ENCODE results near the gene ADGRG6. TPM values are rescaled to one million over a fixed set of nuclear protein-coding genes. Genes with fewer than 3 reads are reported as not detected.

ADGRG6 gene
- total and polyA plus RNA-seq, 2 experiments from 2014 or later = 2.4 to 8.7 TPM

GRCh38 chr6:142369266-142369665, 67.5 kb downstream of the ADGRG6 start:
- no peak overlapping the region for H3K4me3 ChIP-seq
- no peak overlapping the region for H3K27ac ChIP-seq
- H3K36me3 ChIP-seq = no peaks in the 10 kb centered on the region
- no peak for DNase-seq (ENCODE audit: low read depth in 1 of 2, low spot score in 1 of 2)
- no peak for TF ChIP-seq CTCF (IDR thresholded peaks at IDR 0.05; ENCODE audit: low read depth, low read length)
- peaks cover 3% of the 10 kb centered on the region for H3K4me1 ChIP-seq (ENCODE audit: low read depth)
- H3K9me3 ChIP-seq (ENCODE audit: low read depth) = no peaks in the 10 kb centered on the region
- no peaks in the 10 kb centered on the region for H3K27me3 ChIP-seq

GRCh38 chr6:142372348-142372747, 70.5 kb downstream of the ADGRG6 start:
- Histone ChIP-seq H3K4me1 (ENCODE audit: low read depth) (peaks cover 28% of the 10 kb centered on the region), H3K27ac (no peak overlapping the region), H3K27me3 (no peaks in the 10 kb centered on the region), H3K4me3 (no peak overlapping the region), H3K36me3 (no peaks in the 10 kb centered on the region), H3K9me3 (ENCODE audit: low read depth) (no peaks in the 10 kb centered on the region)
- no peak for TF ChIP-seq CTCF (IDR thresholded peaks at IDR 0.05; ENCODE audit: low read depth, low read length)
- DNase-seq (ENCODE audit: low read depth in 1 of 2, low spot score in 1 of 2) = peak in 1 of 2 donors; percentile 22

- H3K27ac ChIP-seq = peak overlapping the region; percentile 96
- H3K4me3 ChIP-seq = no peak overlapping the region
- peaks cover 37% of the 10 kb centered on the region for H3K4me1 ChIP-seq (ENCODE audit: low read depth)
- no peaks in the 10 kb centered on the region for H3K9me3 ChIP-seq (ENCODE audit: low read depth)
- H3K27me3 ChIP-seq = no peaks in the 10 kb centered on the region
- DNase-seq (ENCODE audit: low read depth in 1 of 2, low spot score in 1 of 2) = no peak
- no peak for TF ChIP-seq CTCF (IDR thresholded peaks at IDR 0.05; ENCODE audit: low read depth, low read length)
- H3K36me3 ChIP-seq = no peaks in the 10 kb centered on the region
Observed at GRCh38 chr6:142373268-142374090, 71.7 kb downstream of the ADGRG6 start.

- H3K4me3 ChIP-seq = no peak overlapping the region
- H3K27me3 ChIP-seq = no peaks in the 10 kb centered on the region
- no peak for DNase-seq (ENCODE audit: low read depth in 1 of 2, low spot score in 1 of 2)
- H3K9me3 ChIP-seq (ENCODE audit: low read depth) = no peaks in the 10 kb centered on the region
- H3K4me1 ChIP-seq (ENCODE audit: low read depth) = peaks cover 45% of the 10 kb centered on the region
- H3K27ac ChIP-seq = peak overlapping the region; percentile 96
- TF ChIP-seq CTCF (IDR thresholded peaks at IDR 0.05; ENCODE audit: low read depth, low read length) = no peak
- no peaks in the 10 kb centered on the region for H3K36me3 ChIP-seq
Observed at GRCh38 chr6:142374091-142374770, 72.4 kb downstream of the ADGRG6 start.

- no peaks in the 10 kb centered on the region for H3K9me3 ChIP-seq (ENCODE audit: low read depth)
- H3K27ac ChIP-seq = peak overlapping the region; percentile 96
- peak; percentile 43 to 80 for DNase-seq (ENCODE audit: low read depth in 1 of 2, low spot score in 1 of 2)
- no peak for TF ChIP-seq CTCF (IDR thresholded peaks at IDR 0.05; ENCODE audit: low read depth, low read length)
- no peak overlapping the region for H3K4me3 ChIP-seq
- no peaks in the 10 kb centered on the region for H3K36me3 ChIP-seq
- H3K4me1 ChIP-seq (ENCODE audit: low read depth) = peaks cover 45% of the 10 kb centered on the region
- H3K27me3 ChIP-seq = no peaks in the 10 kb centered on the region
Observed at GRCh38 chr6:142374965-142375733, 73.3 kb downstream of the ADGRG6 start.

Data from cardiac muscle cell (in vitro differentiated cells and primary cell).